Activated CD4-positive, alpha-beta T cell treated with anti-CD3 and anti-CD28 coated beads for 36 hours (primary cell): ENCODE results near the gene PID1. TPM values are rescaled to one million over a fixed set of nuclear protein-coding genes. Genes with fewer than 3 reads are reported as not detected.

Source experiments
- ATAC-seq: fragments of 200-7000 bp; cut with Tn5 transposase; one replicate; pipeline ENCODE4 v1.10.0; 2021; ENCODE audit warnings: mild to moderate bottlenecking, moderate library complexity
- CTCF ChIA-PET: fragments of 350-600 bp; sonication (Branson Sonifier 250); formaldehyde crosslinking; loops from one replicate; lab custom pipeline; 2021; ENCODE audit warnings: antibody characterized with exemption; lab: Charles Lee
- POLR2A ChIA-PET: fragments of 350-600 bp; sonication (Branson Sonifier 250); formaldehyde crosslinking; loops from one replicate; lab custom pipeline; 2021; ENCODE audit warnings: antibody characterized with exemption, inconsistent platforms; lab: Charles Lee
- DNase-seq: peaks from one replicate; pipeline ENCODE4 v3.0.0-alpha.2; 2020
- H3K27ac Mint-ChIP-seq: one replicate; pipeline ENCODE4 v1.8.0; 2021; ENCODE audit warnings: mixed read lengths
- H3K27me3 Mint-ChIP-seq: one replicate; pipeline ENCODE4 v1.8.0; 2021; ENCODE audit warnings: mixed read lengths
- H3K36me3 Mint-ChIP-seq: one replicate; pipeline ENCODE4 v1.8.0; 2021; ENCODE audit warnings: low read depth, mixed read lengths
- H3K4me1 Mint-ChIP-seq: one replicate; pipeline ENCODE4 v1.8.0; 2021; ENCODE audit warnings: mixed read lengths
- H3K4me3 Mint-ChIP-seq: one replicate; pipeline ENCODE4 v1.8.0; 2021; ENCODE audit warnings: mild to moderate bottlenecking, moderate library complexity, mixed read lengths
- H3K9me3 Mint-ChIP-seq: one replicate; pipeline ENCODE4 v1.8.0; 2021; ENCODE audit warnings: low read depth, mixed read lengths
- intact Hi-C, 2 experiments: fragments of 100-400 bp; cut with DNase I in 1 of 2; cut with micrococcal nuclease in 1 of 2; formaldehyde crosslinking; loops; one replicate each; pipeline versions ENCODE4 v1.14.2 to v1.15.1; 2022 to 2024; cut with DNase I, micrococcal nuclease
- total RNA-seq, 2 experiments: library from RNA; stranded (reverse); gene quantifications; one replicate each; pipeline ENCODE4 v1.2.3, GENCODE V29; 2021

The PID1 gene
- total RNA-seq, 2 experiments from 2014 or later: not detected

DNA sequence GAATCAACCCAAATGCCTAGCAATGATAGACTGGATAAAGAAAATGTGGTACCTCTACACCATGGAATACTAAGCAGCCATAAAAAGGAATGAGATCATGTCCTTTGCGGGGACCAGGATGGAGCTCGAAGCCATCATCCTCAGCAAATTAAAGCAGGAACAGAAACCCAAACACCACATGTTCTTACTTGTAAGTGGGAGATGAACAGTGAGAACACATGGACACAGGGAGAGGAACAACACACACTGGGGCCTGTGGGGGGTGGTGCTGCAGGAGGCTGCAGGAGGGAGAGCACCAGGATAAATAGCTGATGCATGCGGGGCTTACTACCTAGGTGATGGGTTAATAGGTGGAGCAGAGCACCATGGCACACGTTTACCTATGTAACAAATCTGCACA lies 8.4 kb upstream of the PID1 start:
- intact Hi-C loops: no loop called here
- no peaks in the 10 kb centered on the region for H3K36me3 Mint-ChIP-seq
- ATAC-seq (no peak), DNase-seq (no peak)
- POLR2A ChIA-PET: no interaction called here
- CTCF ChIA-PET: no interaction called here
- no peaks in the 10 kb centered on the region for H3K27me3 Mint-ChIP-seq
- no peaks in the 10 kb centered on the region for H3K4me1 Mint-ChIP-seq
- no peaks in the 10 kb centered on the region for H3K9me3 Mint-ChIP-seq
- no peak overlapping the region for H3K27ac Mint-ChIP-seq
- no peak overlapping the region for H3K4me3 Mint-ChIP-seq

DNA sequence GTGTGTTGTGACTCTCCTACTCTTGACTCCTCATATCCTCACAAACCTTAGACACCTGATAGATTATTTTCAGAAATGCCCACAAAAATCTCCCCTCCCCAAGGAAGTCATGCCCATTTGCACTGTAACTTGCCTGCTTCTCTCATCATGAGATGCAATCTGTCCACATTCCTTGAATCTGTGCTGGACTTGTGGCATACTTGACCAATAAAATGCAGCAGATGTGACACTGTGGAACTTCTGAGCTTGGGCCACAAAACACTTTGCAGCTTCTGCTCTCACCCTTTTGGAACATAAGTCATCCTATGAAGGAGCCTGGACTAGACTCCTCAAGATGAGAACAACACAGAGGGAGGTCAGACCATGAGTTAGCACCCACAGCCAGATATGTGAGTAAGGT lies 4.4 kb upstream of the PID1 start:
- ATAC-seq (no peak), DNase-seq (no peak)
- Mint-ChIP-seq H3K27ac (no peak overlapping the region), H3K27me3 (peaks cover 16% of the 10 kb centered on the region), H3K4me3 (no peak overlapping the region), H3K4me1 (no peaks in the 10 kb centered on the region), H3K9me3 (no peaks in the 10 kb centered on the region), H3K36me3 (no peaks in the 10 kb centered on the region)
- intact Hi-C loops: no loop called here
- CTCF ChIA-PET: no interaction called here
- POLR2A ChIA-PET: no interaction called here

DNA sequence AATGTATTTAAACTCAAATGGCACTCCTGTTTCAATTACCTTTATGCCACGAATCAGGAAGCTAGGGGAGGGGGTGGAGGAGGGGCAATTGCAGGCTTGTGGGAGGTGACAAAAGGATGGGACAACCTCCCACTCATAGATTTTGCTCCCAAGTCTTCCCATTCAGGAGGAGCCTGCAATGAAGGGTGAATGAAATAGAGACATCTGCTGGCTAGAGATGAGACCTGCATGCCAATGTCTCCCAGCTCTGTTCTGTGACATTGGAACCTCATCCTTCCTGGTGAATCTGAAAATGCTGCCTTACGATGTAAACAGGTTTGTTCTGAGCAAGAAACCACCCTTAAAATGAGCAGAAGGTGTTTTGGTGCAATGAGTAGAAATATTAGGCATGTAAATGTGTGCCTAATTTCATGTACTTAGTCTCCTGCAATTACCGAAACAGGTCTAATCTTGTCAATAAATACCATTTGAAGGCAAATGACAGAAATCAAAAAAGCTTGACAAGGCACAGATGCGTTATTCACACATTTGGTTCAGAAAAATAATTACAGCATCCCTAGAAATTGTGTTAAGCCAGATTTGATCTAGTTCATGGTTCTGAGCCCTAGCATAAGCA lies 2.7 kb upstream of the PID1 start:
- H3K4me1 Mint-ChIP-seq: no peaks in the 10 kb centered on the region
- no peak for DNase-seq
- ChIA-PET CTCF (interaction anchor here (0.7 to 3.0 kb wide), 6 partner anchors 11 to 1384 kb away, joined by 3 to 13 read pairs (median 4); no protein-coding TSS in a partner anchor), POLR2A (no interaction called here)
- no peaks in the 10 kb centered on the region for H3K9me3 Mint-ChIP-seq
- H3K27me3 Mint-ChIP-seq: peaks cover 21% of the 10 kb centered on the region
- intact Hi-C loops: loop anchor here in 1 of 2 experiments (2.0 to 5.0 kb wide), 2 partner anchors 1227 to 1383 kb away; no protein-coding TSS in a partner anchor
- no peak overlapping the region for H3K4me3 Mint-ChIP-seq
- ATAC-seq: no peak
- no peak overlapping the region for H3K27ac Mint-ChIP-seq
- no peaks in the 10 kb centered on the region for H3K36me3 Mint-ChIP-seq

DNA sequence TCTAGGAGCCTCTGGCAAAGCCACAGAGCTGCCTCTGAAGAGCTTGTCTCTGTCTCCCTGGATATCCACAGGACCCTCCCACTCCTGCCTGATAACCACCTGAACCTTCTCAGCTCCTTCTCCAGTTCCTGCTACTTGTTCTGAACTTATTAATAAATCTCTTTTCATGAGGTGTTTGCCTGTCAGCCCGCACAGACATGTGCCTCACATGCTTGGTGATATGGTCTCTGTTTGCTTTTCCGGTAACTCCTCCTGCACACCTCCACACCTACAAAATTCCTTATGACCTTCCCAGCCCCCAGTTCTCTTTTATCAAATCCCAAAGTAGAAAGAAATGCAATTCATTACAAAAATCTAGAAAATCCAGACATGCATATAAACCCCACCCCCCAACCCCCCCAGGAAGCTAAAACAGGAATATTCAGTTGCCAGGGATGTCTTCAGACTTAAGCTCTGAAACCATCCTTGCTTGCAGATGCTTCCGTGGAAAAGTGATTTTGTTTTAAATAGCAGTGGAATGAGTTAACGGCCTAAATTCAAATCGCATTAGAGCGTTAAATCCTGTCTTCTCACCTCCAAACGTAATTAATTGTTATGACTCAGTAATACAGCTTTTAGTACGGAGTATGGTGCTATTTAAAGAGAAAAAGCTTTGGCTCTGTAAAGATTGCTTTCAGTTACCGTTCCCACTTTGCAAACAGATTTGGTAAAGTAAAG lies 2.1 kb upstream of the PID1 start:
- intact Hi-C loops: loop anchor here in 1 of 2 experiments (2.0 to 5.0 kb wide), 2 partner anchors 1226 to 1382 kb away; no protein-coding TSS in a partner anchor
- ChIA-PET POLR2A (no interaction called here), CTCF (interaction anchor here (0.7 to 3.0 kb wide), 4 partner anchors 10 to 1383 kb away, joined by 3 to 13 read pairs (median 4); no protein-coding TSS in a partner anchor)
- H3K4me1 Mint-ChIP-seq: no peaks in the 10 kb centered on the region
- H3K9me3 Mint-ChIP-seq: no peaks in the 10 kb centered on the region
- H3K4me3 Mint-ChIP-seq: no peak overlapping the region
- no peak for ATAC-seq
- peaks cover 21% of the 10 kb centered on the region for H3K27me3 Mint-ChIP-seq
- H3K27ac Mint-ChIP-seq: no peak overlapping the region
- no peaks in the 10 kb centered on the region for H3K36me3 Mint-ChIP-seq
- no peak for DNase-seq

DNA sequence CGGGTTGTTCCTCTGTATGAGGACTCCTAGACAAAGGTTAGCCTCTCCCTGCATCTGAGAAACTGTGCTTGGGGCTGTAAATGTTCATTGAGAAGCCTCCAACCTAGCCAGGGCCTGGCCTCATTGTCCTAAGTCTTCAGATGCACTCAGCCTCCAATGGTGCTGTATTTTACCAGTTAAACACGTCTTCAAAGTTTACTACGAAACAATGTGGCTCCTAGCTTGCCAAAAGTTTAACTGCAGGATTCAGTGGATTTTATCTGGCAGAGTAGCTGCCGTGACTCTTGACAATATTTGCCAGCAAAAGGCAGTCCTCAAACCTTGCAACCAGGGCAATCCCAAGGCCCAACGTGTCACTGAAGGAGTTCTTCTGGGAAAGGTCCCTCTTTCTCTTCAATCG lies 1.1 kb downstream of the PID1 start:
- CTCF ChIA-PET: no interaction called here
- intact Hi-C loops: loop anchor here in 1 of 2 experiments (5.0 kb wide), 1 partner anchor 1223 kb away; no protein-coding TSS in a partner anchor
- H3K27me3 Mint-ChIP-seq: peaks cover 21% of the 10 kb centered on the region

DNA sequence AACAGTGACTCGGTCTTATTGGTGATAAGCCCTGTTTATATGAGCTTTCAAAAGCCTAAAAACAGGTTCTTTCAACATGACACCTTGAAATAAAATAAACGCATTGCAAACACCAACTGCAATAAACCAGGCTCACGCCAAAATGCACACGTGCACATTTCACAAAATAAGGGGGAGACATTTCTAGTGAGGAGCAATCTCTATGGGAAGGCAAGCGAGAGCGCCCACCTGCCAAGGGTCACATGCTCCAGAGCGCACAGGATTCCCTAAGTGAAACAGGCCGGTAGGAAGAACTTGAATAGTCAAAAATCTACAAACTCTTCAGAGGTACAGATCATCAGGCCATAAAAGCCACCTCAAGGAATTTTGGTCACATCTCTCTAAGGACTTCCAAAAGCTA lies 1.9 kb downstream of the PID1 start:
- Mint-ChIP-seq H3K9me3 (no peaks in the 10 kb centered on the region), H3K36me3 (no peaks in the 10 kb centered on the region), H3K4me3 (no peak overlapping the region), H3K27ac (no peak overlapping the region), H3K27me3 (peaks cover 21% of the 10 kb centered on the region), H3K4me1 (no peaks in the 10 kb centered on the region)
- intact Hi-C loops: no loop called here
- POLR2A ChIA-PET: no interaction called here
- DNase-seq (no peak), ATAC-seq (no peak)
- CTCF ChIA-PET: no interaction called here

More for the DNA sequence above, 1.1 kb downstream of the PID1 start:
- ATAC-seq (no peak), DNase-seq (no peak)
- Mint-ChIP-seq H3K27ac (no peak overlapping the region), H3K9me3 (no peaks in the 10 kb centered on the region), H3K4me3 (no peak overlapping the region), H3K36me3 (no peaks in the 10 kb centered on the region), H3K4me1 (no peaks in the 10 kb centered on the region)
- POLR2A ChIA-PET: no interaction called here

DNA sequence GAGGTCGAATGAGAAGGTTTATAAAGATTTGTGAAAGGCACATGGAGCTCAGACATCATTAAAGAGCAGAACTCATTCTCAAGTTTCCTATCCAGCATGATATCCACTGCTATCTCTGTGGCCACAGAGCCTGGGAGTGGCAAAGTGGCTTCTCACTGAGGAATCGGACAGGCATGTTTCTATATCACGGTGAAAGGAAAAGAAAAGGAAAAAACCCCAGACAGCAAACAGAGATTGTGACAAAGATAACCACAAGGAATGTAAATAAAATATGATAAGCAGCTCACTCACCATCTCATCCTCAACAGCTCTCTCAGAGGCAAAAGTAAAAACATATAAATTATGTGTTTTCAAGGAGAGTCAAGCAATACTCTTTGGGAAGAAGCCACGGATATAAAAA lies 2.5 kb downstream of the PID1 start:
- Mint-ChIP-seq H3K4me3 (no peak overlapping the region), H3K27me3 (peaks cover 18% of the 10 kb centered on the region), H3K27ac (no peak overlapping the region), H3K9me3 (no peaks in the 10 kb centered on the region), H3K4me1 (no peaks in the 10 kb centered on the region), H3K36me3 (no peaks in the 10 kb centered on the region)
- ATAC-seq (no peak), DNase-seq (no peak)
- CTCF ChIA-PET: no interaction called here
- intact Hi-C loops: no loop called here
- POLR2A ChIA-PET: no interaction called here

DNA sequence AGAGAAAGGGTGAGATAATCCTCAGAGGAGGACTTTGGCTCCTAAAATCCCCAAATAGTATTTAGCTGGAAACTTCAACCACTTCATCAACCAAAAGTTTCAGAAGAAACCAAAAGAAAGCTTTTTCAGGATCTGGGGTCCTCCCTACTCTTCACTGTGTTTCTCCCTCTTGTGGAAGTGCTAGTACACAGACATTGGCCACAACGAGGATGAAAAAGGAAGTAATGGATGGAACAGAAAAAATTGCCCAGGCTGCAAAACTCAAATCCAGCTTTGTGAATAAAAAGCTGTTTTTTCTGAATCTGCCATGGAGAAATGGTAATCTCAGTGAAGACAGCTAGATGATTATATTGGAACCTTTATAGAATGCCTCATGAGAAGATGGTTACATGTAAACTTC lies 4.0 kb downstream of the PID1 start:
- Mint-ChIP-seq H3K4me3 (no peak overlapping the region), H3K36me3 (no peaks in the 10 kb centered on the region), H3K4me1 (no peaks in the 10 kb centered on the region), H3K27ac (no peak overlapping the region), H3K9me3 (no peaks in the 10 kb centered on the region), H3K27me3 (peaks cover 12% of the 10 kb centered on the region)
- ChIA-PET POLR2A (no interaction called here), CTCF (no interaction called here)
- intact Hi-C loops: no loop called here
- ATAC-seq (no peak), DNase-seq (no peak)

DNA sequence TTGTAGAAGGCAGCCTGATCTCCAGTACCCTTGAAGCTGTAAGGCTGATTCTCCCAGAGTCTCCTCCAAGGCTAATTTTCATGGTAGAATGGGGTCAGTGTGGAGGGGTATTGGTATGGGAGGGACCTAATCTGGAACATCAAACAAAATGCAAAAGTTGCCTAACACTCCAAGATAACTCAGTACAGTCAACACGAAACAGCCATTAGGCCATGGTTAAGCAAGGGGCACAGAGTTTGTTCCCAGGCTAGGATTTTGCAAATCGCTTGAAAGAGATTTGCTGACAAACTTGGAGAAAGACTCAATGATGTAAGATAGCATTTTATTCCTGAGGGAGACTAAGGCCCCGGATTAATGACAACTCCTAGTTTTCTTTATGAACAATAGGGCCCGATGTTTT lies 5.4 kb downstream of the PID1 start:
- no peak for DNase-seq
- no peak overlapping the region for H3K27ac Mint-ChIP-seq
- CTCF ChIA-PET: no interaction called here
- intact Hi-C loops: no loop called here
- H3K9me3 Mint-ChIP-seq: peaks cover 4% of the 10 kb centered on the region
- H3K36me3 Mint-ChIP-seq: no peaks in the 10 kb centered on the region
- peaks cover 7% of the 10 kb centered on the region for H3K27me3 Mint-ChIP-seq
- H3K4me3 Mint-ChIP-seq: no peak overlapping the region
- POLR2A ChIA-PET: interaction anchor here (0.7 kb wide), 1 partner anchor 174 kb away, joined by 3 read pairs; no protein-coding TSS in a partner anchor
- H3K4me1 Mint-ChIP-seq: no peaks in the 10 kb centered on the region
- no peak for ATAC-seq

DNA sequence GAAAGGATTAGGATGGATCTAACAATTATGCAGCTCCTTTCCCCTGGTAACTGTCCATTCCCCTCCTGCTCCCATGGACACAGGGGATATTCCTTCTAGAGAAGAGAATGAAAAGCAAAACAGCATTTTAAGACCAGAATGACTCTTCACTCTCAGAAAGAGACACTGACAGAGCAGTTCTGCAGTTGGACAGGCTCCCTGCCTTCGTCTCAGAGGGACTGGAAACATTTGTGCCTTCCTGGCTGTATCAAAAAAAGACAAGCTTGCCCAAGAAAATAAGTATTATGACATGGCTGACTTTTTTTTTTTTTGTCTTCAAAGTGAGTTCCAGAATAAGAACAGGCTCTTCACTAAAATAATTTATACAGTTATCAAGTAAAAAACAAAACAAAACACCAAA lies 9.5 kb downstream of the PID1 start:
- H3K36me3 Mint-ChIP-seq: no peaks in the 10 kb centered on the region
- no peaks in the 10 kb centered on the region for H3K4me1 Mint-ChIP-seq
- DNase-seq (no peak), ATAC-seq (no peak)
- intact Hi-C loops: no loop called here
- no peak overlapping the region for H3K27ac Mint-ChIP-seq
- ChIA-PET POLR2A (no interaction called here), CTCF (no interaction called here)
- peaks cover 9% of the 10 kb centered on the region for H3K9me3 Mint-ChIP-seq
- no peak overlapping the region for H3K4me3 Mint-ChIP-seq
- no peaks in the 10 kb centered on the region for H3K27me3 Mint-ChIP-seq

DNA sequence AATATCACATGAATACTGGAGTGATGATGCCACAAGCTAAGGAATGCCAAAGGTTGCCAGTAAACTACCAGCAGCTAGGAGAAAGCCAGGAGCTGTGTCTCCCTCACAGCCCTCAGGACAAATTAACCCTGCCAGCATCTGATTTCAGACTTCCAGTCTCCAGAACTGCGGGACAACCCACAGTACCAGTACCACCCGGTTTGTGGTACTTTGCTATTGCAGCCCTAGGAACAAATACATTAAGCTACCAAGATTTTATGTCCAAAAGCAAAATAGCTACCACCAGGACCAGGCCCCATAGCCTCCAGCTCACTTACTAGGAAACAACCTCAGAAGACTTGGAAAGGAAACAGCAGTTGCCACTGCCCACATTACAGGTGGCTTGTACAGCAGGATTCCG lies 10.0 kb downstream of the PID1 start:
- no peaks in the 10 kb centered on the region for H3K27me3 Mint-ChIP-seq
- DNase-seq: no peak
- no peaks in the 10 kb centered on the region for H3K36me3 Mint-ChIP-seq
- H3K9me3 Mint-ChIP-seq: peaks cover 9% of the 10 kb centered on the region
- H3K4me1 Mint-ChIP-seq: no peaks in the 10 kb centered on the region
- ChIA-PET CTCF (no interaction called here), POLR2A (no interaction called here)
- no peak for ATAC-seq
- intact Hi-C loops: no loop called here
- no peak overlapping the region for H3K4me3 Mint-ChIP-seq
- no peak overlapping the region for H3K27ac Mint-ChIP-seq

DNA sequence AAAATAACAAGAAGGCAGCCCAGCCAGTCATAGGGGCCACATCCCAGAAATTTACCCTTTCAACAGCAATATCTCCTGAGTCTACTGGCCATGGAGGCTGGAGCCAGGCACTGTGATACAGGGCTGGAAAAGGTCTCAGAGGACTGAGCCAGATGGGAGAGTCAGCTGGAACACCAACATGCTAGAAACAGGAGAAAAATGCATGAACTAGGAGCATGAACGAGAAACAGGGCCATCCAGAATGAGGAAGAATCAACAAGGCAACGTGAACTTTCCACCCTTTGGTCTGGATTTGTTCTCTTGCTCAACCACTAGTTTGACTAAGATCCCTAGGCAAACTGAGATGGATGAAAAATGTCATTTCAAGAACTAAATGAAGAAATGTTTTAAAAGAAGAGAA lies 13.1 kb downstream of the PID1 start:
- H3K4me1 Mint-ChIP-seq: no peaks in the 10 kb centered on the region
- no peak overlapping the region for H3K27ac Mint-ChIP-seq
- no peak overlapping the region for H3K4me3 Mint-ChIP-seq
- ATAC-seq (no peak), DNase-seq (no peak)
- POLR2A ChIA-PET: no interaction called here
- CTCF ChIA-PET: interaction anchor here (0.6 kb wide), 1 partner anchor 478 kb away, joined by 3 read pairs; no protein-coding TSS in a partner anchor
- no peaks in the 10 kb centered on the region for H3K36me3 Mint-ChIP-seq
- no peaks in the 10 kb centered on the region for H3K27me3 Mint-ChIP-seq
- peaks cover 11% of the 10 kb centered on the region for H3K9me3 Mint-ChIP-seq
- intact Hi-C loops: no loop called here
